Peyer's patch (tissue), 4 donors: ENCODE results near the gene KCTD1.

Experiments
- POLR2A ChIP-seq, 2 donors: fragments of 450-650 bp; IDR thresholded peaks; one replicate each; pipeline ENCODE4 v1.5.1; 2017; ENCODE audit warnings: antibody characterized with exemption in 2 of 2, mild to moderate bottlenecking in 2 of 2, moderate library complexity in 2 of 2
- TF ChIP-seq, protein P1 (sequence below), 6 experiments: fragments of 450-650 bp in 4 of 6; fragments of 200-600 bp in 2 of 6; sonication (generic) in 1 of 6; IDR thresholded peaks; one replicate each; pipeline ENCODE4 v1.5.1; 2017 to 2019; ENCODE audit warnings: antibody characterized with exemption in 6 of 6, mild to moderate bottlenecking in 3 of 6, moderate library complexity in 1 of 6

DNA sequence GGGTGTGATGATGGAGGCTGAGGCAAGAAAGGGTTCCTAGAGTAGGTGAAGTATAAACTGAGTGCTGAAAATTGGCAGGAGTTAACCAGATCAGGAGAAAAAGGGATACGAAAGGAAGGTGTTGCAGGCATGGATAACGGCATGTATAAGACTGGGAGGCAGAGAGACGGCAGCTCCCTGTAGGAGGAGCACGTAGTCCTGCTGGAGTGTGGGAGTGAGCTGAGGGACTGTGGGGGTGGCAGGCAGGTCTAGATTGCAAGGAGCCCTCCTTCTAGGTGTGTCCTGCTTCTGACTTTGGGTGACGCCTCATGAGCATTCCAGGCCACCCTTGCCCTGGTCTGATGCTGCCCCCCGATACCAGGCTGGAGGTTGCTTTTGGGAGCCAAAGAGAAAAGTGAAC is 36.4 kb upstream of the KCTD1 start:
- TF ChIP-seq POLR2A (IDR thresholded peaks at IDR 0.05): no peak
- TF ChIP-seq, protein P1, sequence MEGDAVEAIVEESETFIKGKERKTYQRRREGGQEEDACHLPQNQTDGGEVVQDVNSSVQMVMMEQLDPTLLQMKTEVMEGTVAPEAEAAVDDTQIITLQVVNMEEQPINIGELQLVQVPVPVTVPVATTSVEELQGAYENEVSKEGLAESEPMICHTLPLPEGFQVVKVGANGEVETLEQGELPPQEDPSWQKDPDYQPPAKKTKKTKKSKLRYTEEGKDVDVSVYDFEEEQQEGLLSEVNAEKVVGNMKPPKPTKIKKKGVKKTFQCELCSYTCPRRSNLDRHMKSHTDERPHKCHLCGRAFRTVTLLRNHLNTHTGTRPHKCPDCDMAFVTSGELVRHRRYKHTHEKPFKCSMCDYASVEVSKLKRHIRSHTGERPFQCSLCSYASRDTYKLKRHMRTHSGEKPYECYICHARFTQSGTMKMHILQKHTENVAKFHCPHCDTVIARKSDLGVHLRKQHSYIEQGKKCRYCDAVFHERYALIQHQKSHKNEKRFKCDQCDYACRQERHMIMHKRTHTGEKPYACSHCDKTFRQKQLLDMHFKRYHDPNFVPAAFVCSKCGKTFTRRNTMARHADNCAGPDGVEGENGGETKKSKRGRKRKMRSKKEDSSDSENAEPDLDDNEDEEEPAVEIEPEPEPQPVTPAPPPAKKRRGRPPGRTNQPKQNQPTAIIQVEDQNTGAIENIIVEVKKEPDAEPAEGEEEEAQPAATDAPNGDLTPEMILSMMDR (IDR thresholded peaks at IDR 0.05): no peak
